Motor neuron (in vitro differentiated cells): ENCODE measurements around the gene CRHR2. TPM values are rescaled to one million over a fixed set of nuclear protein-coding genes. Genes with fewer than 3 reads are reported as not detected.

ENCODE experiments used
- ATAC-seq, 8 experiments: fragments of 200-7000 bp; cut with Tn5 transposase; replicated peaks in 6 of 8; 2 replicates each; pipeline ENCODE4 v1.8.0; 2021; ENCODE audit warnings: mild to moderate bottlenecking in 8 of 8, moderate library complexity in 8 of 8
- H3K27ac ChIP-seq, 2 donors: fragments of 250-450 bp; sonication (Bioruptor Pico); 2 replicates each; pipeline ENCODE4 v1.9.0; 2021; ENCODE audit warnings: antibody characterized with exemption in 2 of 2, mild to moderate bottlenecking in 2 of 2, moderate library complexity in 1 of 2
- H3K4me1 ChIP-seq, 2 donors: fragments of 250-450 bp; sonication (Bioruptor Pico); replicated peaks in 1 of 2; 2 replicates each; pipeline ENCODE4 v1.6.1; 2021; ENCODE audit warnings: antibody characterized with exemption in 2 of 2, mild to moderate bottlenecking in 2 of 2, moderate library complexity in 1 of 2
- H3K4me3 ChIP-seq, 5 donors: fragments of 250-450 bp; sonication (Bioruptor Pico); 2 replicates each; pipeline ENCODE4 v1.9.0; 2021; ENCODE audit warnings: antibody characterized with exemption in 5 of 5, mild to moderate bottlenecking in 5 of 5, moderate library complexity in 4 of 5
- WGBS, 10 experiments: fragments of 450-650 bp; shearing (Covaris generic); methylation state at CpG; one replicate each; pipeline ENCODE4 v1.0.0; 2022; 5-methylcytosine and 5-hydroxymethylcytosine counted together
- in situ Hi-C, 9 experiments: fragments of 400-800 bp; cut with MboI; loops; one replicate each; pipeline ENCODE4 v1.15.0; 2021; ENCODE audit warnings: low sequenced_read_pairs in 9 of 9, low pct_unique_long_range_greater_than_20kb in 2 of 9; ENCODE audit not compliant: unreplicated experiment in 9 of 9
- total RNA-seq, 8 experiments: library from RNA; unstranded; fragments of 300-600 nt; gene quantifications; 2 replicates each; pipeline versions ENCODE4 v1.2.3 to v1.2.4, GENCODE V29; 2022

CRHR2 gene
- total RNA-seq, 8 experiments from 2014 or later: 0.22 to 1.2 (median 0.60) TPM; not detected in 1

GRCh38 chr7:30667172-30667571 lies 15.1 kb downstream of the CRHR2 start:
- 20 to 100% (median 70%) methylated on average over 1 to 2 of the region's 3 CpGs; no CpG with 5 or more reads in 3 of the 10 experiments for WGBS, 10 experiments
- no peak overlapping the region for H3K27ac ChIP-seq
- in situ Hi-C loops: no loop called here
- no peak overlapping the region for H3K4me3 ChIP-seq
- no peak for ATAC-seq
- H3K4me1 ChIP-seq: no peaks in the 10 kb centered on the region

DNA sequence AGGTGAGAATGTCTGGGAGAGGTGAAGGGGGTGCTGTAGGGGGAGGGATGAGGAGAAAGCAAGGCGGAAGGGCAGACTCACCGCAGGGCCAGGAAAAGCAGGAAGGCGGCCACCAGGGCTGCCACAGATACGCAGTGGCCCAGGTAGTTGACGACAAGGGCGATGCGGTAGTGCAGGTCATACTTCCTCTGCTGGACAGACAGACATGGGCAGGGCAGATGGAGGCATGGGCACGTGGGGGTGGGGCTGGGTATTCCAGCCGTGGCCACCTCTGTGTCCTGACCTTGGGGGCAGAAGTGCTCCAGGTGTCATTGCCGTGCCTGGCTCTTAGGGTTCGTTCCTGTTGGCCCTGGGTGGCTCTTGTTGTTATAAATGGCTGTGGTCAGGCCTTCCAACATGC lies 16.8 kb downstream of the CRHR2 start:
- H3K4me3 ChIP-seq: no peak overlapping the region
- ATAC-seq: no peak
- in situ Hi-C loops: no loop called here
- 55 to 95% (median 67%) methylated on average over 1 to 8 of the region's 11 CpGs; no CpG with 5 or more reads in 5 of the 10 experiments for WGBS, 10 experiments
- no peak overlapping the region for H3K27ac ChIP-seq
- no peaks in the 10 kb centered on the region for H3K4me1 ChIP-seq

GRCh38 chr7:30665043-30665442 lies 17.2 kb downstream of the CRHR2 start:
- no peaks in the 10 kb centered on the region for H3K4me1 ChIP-seq
- no peak overlapping the region for H3K4me3 ChIP-seq
- H3K27ac ChIP-seq: no peak overlapping the region
- 0 to 80% methylated on average over 1 to 2 of the region's 8 CpGs; no CpG with 5 or more reads in 8 of the 10 experiments for WGBS, 10 experiments
- no peak for ATAC-seq
- in situ Hi-C loops: no loop called here

DNA sequence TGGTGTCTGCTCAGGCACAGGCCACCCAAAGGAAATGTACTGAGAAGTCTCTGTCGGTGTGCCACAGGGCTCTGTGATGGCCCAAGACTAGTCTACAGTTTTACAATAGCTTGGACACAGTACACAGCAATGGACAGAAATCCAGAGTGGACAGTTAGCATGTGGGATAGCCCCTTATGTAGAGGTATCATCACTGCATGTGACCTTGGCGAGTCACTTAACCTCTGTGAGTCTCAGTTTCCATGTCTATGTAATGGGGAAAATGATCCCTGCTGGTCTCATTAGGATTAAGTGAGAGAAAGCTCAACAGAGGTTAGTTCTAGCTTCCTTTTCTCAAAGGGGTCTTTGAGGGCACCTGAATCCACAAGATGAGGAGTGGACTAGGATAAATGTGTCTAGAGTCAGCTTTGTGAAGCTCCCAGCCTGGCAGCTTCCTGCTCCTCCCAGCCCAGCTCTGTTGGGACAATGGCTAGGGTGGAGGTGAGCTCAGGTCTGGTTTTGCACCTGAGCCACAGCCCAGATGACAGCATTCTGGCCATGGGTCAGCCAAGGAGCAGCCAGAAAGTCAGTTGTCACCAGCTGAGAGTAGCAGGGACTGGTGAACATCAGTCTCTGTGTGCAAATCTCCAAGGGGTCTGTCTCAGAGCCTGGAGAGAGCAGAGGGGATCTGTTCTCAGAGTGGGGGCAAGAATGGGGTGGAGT lies 17.9 kb downstream of the CRHR2 start:
- 13 to 100% (median 72%) methylated on average over 1 to 2 of the region's 2 CpGs; no CpG with 5 or more reads in 3 of the 10 experiments for WGBS, 10 experiments
- in situ Hi-C loops: no loop called here
- no peak for ATAC-seq
- Histone ChIP-seq H3K4me3 (no peak overlapping the region), H3K4me1 (no peaks in the 10 kb centered on the region), H3K27ac (no peak overlapping the region)

DNA sequence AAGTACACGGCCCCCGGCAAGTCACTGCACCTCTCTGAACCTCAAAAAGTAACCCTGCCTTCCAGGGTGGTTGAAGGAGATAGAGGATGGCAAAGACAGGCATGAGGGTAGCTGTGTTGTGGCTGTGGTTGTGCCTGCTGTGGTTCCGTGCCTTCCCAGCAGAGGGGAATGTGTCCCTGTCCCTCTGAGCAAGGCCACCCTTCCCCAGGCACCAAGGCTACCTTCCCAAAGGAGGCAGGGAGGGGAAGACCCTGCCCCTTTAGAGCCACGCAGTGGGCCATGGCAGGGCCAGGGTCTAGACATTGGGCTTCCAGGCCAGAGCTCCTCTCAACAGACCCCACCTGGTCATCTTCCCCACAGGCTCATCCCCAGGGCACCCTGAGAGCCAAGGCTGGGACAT lies 18.8 kb downstream of the CRHR2 start:
- WGBS, 10 experiments: 30 to 73% (median 45%) methylated on average over 2 to 4 of the region's 4 CpGs; no CpG with 5 or more reads in 6 of the 10 experiments
- in situ Hi-C loops: no loop called here
- H3K27ac ChIP-seq: no peak overlapping the region
- H3K4me3 ChIP-seq: no peak overlapping the region
- H3K4me1 ChIP-seq: no peaks in the 10 kb centered on the region
- no peak for ATAC-seq

DNA sequence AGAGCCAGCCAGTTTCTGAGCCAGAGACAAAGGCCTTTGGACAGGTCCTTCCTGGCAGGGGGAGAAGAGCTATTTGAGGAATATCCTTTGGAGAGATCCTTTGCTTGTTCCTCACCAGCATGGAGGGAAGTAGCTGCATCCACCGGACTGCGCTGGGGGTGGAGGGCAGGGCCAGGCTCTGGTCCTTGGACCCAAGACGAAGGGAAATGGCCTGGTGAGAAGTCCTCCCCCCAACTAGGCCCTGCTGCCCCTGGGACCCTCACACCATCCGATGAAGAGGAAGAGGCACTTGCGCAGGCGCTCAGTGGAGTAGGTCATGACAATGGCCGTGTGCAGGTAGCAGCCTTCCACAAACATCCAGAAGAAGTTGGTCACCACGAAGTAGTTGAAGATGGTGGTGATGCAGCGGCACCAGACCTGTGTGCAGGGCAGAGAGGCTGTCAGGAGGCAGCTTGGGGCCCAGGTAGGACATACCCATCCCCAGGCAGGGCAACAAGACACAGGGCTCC lies 19.8 kb downstream of the CRHR2 start:
- in situ Hi-C loops: no loop called here
- no peak for ATAC-seq
- WGBS, 10 experiments: 60 to 100% (median 96%) methylated on average over 1 to 7 of the region's 9 CpGs; no CpG with 5 or more reads in 4 of the 10 experiments
- H3K4me3 ChIP-seq: no peak overlapping the region
- no peaks in the 10 kb centered on the region for H3K4me1 ChIP-seq
- H3K27ac ChIP-seq: no peak overlapping the region

- ATAC-seq: no peak
- in situ Hi-C loops: no loop called here
- H3K4me3 ChIP-seq: no peak overlapping the region
- WGBS, 10 experiments: 10 to 82% (median 58%) methylated on average over 2 to 4 of the region's 6 CpGs; no CpG with 5 or more reads in 5 of the 10 experiments
- H3K4me1 ChIP-seq: peaks cover 2 to 3% of the 10 kb centered on the region in 2 donors
- no peak overlapping the region for H3K27ac ChIP-seq
Measured at GRCh38 chr7:30661926-30662325, 20.3 kb downstream of the CRHR2 start.

- ATAC-seq: peak in 2 of 8 experiments; percentile 5 to 44
- Histone ChIP-seq H3K4me1 (peaks cover 12 to 17% of the 10 kb centered on the region in 2 donors), H3K27ac (no peak overlapping the region), H3K4me3 (no peak overlapping the region)
- in situ Hi-C loops: no loop called here
- 20 to 96% (median 75%) methylated on average over 1 to 6 of the region's 16 CpGs; no CpG with 5 or more reads in 3 of the 10 experiments for WGBS, 10 experiments
Measured at GRCh38 chr7:30660331-30661255, 21.7 kb downstream of the CRHR2 start.

DNA sequence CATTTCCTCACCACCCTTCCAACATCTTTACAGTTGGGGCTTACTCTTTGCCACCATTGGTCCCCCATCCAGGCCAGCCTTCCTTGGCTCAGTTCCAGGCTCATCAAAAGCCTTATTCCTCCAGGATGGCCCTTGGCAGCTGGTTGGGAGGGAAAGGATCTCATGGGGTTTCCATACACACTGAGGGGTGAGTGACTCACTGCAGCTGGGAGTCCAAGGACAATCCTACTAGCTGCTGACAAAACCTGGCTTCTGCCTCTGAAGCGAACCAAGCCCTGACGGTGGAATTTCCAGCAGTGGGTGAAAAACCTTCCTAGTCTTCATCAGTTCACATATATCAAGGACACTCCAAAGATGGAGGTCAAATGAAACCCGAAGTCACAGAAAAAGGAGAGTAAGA lies 22.9 kb downstream of the CRHR2 start:
- ATAC-seq: no peak
- in situ Hi-C loops: no loop called here
- 13 to 88% (median 66%) methylated on average over 1 to 3 of the region's 3 CpGs; no CpG with 5 or more reads in 2 of the 10 experiments for WGBS, 10 experiments
- Histone ChIP-seq H3K4me1 (peaks cover 12 to 19% of the 10 kb centered on the region in 2 donors), H3K27ac (no peak overlapping the region), H3K4me3 (no peak overlapping the region)

DNA sequence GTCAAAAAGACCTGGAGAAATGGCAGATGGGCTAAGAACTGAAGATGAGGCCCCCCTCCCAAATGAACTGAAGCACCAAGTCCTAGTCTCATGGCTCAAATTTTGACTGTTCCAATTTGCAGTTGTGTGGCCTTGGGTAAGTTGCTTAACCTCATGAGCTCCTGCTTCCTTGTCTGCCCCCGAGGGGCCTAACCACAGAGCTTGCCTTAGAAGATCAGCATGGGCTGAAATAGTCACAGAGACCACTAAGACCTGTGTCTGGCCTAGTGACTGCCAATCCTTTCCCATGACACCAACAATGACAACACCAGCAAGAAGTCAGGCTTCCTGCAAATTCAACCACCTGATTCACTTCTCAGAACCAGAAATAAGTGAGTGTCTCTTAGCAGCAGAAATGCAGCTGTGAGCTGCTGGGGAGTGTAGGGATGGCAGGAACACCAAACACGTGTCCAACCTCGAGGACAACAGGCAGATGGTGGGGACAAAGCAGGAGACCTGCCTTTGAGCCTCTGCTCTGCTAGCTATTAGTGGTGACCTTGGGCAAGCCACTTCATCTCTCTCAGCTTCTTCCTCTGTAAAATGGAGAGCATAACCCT lies 23.7 kb downstream of the CRHR2 start:
- WGBS, 10 experiments: 27 to 100% (median 80%) methylated on average over 1 to 2 of the region's 3 CpGs; no CpG with 5 or more reads in 6 of the 10 experiments
- Histone ChIP-seq H3K27ac (no peak overlapping the region), H3K4me1 (peaks cover 12 to 19% of the 10 kb centered on the region in 2 donors), H3K4me3 (no peak overlapping the region)
- in situ Hi-C loops: no loop called here
- no peak for ATAC-seq

- WGBS, 10 experiments: 83% methylated on average over 2 of the region's 2 CpGs; no CpG with 5 or more reads in 9 of the 10 experiments
Measured at GRCh38 chr7:30657131-30657530, 25.1 kb downstream of the CRHR2 start.

DNA sequence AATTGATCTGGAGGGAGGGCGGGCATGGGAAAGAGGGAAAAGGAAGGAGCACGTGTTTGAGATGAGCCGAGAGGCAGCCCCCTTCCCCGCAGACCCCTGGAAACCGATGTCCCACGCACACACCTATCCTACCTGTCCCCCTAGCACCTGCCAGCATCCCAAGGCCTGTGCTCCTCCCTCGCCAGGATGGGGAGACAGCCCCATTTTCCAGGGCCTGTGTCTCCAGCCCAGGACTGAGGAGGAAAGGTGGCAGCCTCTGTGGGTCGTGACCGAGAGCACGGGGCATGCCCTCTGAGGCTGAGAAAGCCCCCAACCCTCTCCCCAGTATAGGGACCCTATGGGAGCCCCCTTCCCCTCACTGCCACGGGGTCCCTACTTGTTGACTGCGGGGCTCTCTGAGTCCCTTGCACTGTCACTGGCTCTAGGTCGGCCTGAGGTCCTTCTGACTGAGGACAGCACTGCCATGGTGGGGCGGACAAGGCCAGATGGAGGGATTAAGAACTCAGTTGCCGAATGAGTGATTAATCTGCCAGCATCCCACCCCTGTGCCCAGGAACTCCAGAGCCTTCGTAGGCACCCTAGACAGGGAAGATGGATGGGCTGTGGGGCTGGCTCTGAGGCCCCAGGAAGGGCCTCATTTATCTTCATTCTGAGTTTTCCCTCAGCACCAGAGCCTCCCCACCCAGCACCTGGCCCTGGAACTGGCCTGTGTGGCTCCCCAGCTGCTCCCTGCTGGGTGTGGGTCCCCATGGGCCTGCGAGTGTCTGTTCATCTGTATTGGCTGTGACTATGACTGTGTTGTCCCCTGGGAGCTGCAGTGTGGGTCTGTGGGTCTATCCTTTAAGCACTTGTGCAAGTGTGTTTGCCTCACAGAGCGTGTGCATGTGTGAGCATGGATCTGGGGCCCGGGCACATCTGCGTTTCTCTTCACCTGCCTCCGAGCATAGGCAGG lies 26.0 kb downstream of the CRHR2 start:
- in situ Hi-C loops: no loop called here
- peak in 6 of 8 experiments; percentile 74 to 95 (median 90) for ATAC-seq
- peak overlapping the region in 1 of 2 donors; percentile 55 for H3K27ac ChIP-seq
- H3K4me3 ChIP-seq: no peak overlapping the region
- WGBS, 10 experiments: 40 to 50% methylated on average over 2 to 4 of the region's 21 CpGs; no CpG with 5 or more reads in 8 of the 10 experiments
- peaks cover 12 to 19% of the 10 kb centered on the region in 2 donors for H3K4me1 ChIP-seq

More at GRCh38 chr7:30657131-30657530, 25.1 kb downstream of the CRHR2 start:
- no peak overlapping the region for H3K4me3 ChIP-seq
- peaks cover 12 to 19% of the 10 kb centered on the region in 2 donors for H3K4me1 ChIP-seq
- in situ Hi-C loops: no loop called here
- no peak for ATAC-seq
- H3K27ac ChIP-seq: peak overlapping the region in 1 of 2 donors; percentile 55
